PFSK-1 (cell line): ENCODE data around the gene XXYLT1.

Experiments used
- FOXP2 ChIP-seq: optimal IDR thresholded peaks from 2 replicates; pipeline ENCODE3; 2011; ENCODE audit warnings: borderline replicate concordance, control low read depth, inconsistent platforms; ENCODE audit not compliant: insufficient read depth; ENCODE audit errors: extremely low read length, extremely low read depth
- POLR2AphosphoS5 ChIP-seq: IDR thresholded peaks from 2 replicates; pipeline ENCODE4 v1.6.1; 2012; ENCODE audit warnings: low read depth, mild to moderate bottlenecking, control low read depth, low read length, moderate library complexity
- SIN3A ChIP-seq: IDR thresholded peaks from 2 replicates; pipeline ENCODE4 v1.6.1; 2012; ENCODE audit warnings: mild to moderate bottlenecking, low read length, moderate library complexity, borderline replicate concordance; ENCODE audit not compliant: insufficient read depth
- TAF1 ChIP-seq: IDR thresholded peaks from 2 replicates; pipeline ENCODE4 v1.6.1; 2012; ENCODE audit warnings: low read length, control low read depth, borderline replicate concordance; ENCODE audit not compliant: insufficient read depth
- TF ChIP-seq, protein P1 (sequence below), 2 experiments: IDR thresholded peaks; 2 replicates each; pipeline versions ENCODE4 v1.6.1 to v1.8.0; 2011 to 2012; ENCODE audit warnings: low read depth in 2 of 2, low read length in 2 of 2, control low read depth in 1 of 2, inconsistent platforms in 1 of 2, mild to moderate bottlenecking in 1 of 2, moderate library complexity in 1 of 2; ENCODE audit not compliant: insufficient read depth in 1 of 2

Gene XXYLT1

DNA sequence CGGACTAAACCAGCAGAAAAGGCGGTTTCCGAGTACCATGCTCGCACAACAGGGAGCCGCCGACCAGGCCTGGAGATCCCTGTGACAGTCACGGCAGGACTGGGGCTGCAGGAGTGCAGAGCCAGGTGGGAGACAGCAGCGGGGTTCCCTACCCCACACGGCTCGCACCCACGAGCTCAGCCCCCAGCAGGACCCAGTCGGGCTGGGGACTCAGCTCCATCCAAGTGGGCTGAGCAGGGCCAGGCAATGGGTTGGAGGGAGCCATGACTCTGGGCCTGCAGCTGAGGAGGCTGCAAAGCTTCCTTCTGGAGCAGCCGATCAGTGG lies 15.8 kb downstream of the XXYLT1 start:
- TF ChIP-seq, protein P1, sequence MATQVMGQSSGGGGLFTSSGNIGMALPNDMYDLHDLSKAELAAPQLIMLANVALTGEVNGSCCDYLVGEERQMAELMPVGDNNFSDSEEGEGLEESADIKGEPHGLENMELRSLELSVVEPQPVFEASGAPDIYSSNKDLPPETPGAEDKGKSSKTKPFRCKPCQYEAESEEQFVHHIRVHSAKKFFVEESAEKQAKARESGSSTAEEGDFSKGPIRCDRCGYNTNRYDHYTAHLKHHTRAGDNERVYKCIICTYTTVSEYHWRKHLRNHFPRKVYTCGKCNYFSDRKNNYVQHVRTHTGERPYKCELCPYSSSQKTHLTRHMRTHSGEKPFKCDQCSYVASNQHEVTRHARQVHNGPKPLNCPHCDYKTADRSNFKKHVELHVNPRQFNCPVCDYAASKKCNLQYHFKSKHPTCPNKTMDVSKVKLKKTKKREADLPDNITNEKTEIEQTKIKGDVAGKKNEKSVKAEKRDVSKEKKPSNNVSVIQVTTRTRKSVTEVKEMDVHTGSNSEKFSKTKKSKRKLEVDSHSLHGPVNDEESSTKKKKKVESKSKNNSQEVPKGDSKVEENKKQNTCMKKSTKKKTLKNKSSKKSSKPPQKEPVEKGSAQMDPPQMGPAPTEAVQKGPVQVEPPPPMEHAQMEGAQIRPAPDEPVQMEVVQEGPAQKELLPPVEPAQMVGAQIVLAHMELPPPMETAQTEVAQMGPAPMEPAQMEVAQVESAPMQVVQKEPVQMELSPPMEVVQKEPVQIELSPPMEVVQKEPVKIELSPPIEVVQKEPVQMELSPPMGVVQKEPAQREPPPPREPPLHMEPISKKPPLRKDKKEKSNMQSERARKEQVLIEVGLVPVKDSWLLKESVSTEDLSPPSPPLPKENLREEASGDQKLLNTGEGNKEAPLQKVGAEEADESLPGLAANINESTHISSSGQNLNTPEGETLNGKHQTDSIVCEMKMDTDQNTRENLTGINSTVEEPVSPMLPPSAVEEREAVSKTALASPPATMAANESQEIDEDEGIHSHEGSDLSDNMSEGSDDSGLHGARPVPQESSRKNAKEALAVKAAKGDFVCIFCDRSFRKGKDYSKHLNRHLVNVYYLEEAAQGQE (IDR thresholded peaks at IDR 0.05; ENCODE audit: insufficient read depth in 1 of 2, low read depth in 2 of 2, low read length in 2 of 2) = no peak
- TF ChIP-seq TAF1 = no peak
- no peak for TF ChIP-seq SIN3A
- no peak for TF ChIP-seq POLR2AphosphoS5
- no peak for TF ChIP-seq FOXP2

DNA sequence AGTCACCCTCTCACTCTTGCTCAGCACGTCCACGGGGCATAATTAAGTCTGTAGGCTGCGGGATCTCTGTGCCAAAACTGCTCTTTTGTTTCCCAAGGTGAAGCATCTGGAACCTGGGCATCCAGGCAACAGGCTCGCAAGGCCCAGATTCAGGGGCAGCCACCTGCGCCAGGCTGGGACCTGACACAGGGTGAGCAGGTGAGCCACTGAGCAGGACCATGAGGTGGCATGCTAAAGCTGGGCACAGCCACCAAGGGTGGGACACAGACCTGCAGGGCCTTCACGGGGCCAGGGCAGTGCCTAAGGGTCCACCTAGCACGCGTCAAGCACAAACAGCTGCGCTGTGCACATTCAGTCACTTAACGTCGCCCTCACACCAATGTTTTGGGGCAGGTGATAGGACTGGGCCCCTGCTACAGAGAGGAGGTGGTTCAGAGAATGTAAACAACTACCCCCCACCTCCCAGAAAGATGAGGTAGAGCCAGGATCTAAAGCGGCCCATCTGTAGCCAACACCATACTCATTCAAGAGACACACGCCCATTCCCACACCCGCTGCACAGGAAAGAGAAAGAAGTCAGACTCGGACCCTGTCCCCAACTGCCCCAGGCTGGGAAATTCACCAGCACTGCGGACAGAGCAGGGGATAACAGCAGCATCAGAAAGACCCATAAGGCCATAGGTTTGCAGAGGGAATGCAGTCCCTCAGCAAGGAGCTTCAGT lies 16.3 kb downstream of the XXYLT1 start:
- TF ChIP-seq SIN3A = no peak
- no peak for TF ChIP-seq FOXP2

DNA sequence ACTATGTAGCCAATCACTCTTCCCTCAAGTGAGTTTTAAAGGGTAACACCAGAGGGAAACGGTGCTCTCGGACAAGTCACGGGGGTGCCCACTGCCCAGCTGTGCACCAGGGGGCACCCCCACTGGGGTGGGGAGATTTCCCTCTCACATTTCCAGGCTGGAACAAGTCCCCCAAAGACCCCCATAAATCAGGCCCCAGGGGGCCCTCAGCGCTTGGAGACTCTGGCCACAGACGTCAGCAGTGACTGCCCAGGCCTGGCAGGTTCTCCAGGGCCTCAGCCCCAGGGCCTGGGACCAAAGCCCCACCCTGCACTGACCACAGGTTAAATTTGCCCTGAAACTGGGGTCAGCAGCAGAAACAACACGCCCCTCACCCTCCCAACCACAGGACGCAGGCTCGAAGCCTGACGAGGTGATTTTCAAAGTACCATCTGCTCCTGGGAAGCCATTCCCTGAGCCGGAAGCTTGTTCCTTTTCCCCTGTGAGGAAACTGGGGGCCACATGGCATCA lies 17.0 kb downstream of the XXYLT1 start:
- TF ChIP-seq SIN3A (no peak), FOXP2 (no peak)

DNA sequence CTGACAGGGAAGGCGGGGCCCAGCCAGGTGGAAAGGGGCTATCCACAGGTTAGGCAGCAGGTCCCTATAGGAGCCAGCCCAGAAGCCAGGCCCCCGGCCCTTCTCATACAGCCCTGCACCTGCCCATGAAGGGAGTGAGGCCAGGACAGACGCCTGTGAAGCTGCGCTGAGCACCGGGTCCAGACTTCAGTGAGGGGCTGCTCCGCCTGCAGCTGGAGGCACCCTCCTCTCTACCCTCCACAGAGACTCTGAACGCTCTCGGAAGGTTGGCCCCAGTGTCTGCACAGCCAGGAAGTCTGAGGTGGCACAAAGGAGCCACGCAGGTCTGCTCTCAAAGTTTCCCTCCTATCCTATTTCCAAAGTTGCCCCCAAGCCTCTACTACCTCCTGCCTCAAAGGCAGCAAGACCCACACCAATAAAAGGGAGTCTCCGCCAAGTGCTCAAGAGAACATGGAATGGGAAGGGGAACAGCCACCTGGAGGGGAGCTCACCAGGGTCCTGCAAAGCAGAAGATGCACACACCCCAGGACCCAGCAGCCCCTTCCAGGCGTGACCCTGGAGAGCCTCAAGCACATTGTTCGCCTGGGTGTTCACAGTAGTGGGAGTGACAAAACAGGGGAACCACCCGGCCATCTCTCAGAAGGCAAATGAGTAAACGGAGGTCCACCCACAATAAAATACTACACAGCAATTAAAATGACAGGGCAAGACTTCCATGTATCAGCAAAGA lies 19.5 kb downstream of the XXYLT1 start:
- TF ChIP-seq, protein P1 (IDR thresholded peaks at IDR 0.05; ENCODE audit: insufficient read depth in 1 of 2, low read depth in 2 of 2, low read length in 2 of 2) = no peak
- no peak for TF ChIP-seq TAF1
- no peak for TF ChIP-seq FOXP2
- no peak for TF ChIP-seq SIN3A
- TF ChIP-seq POLR2AphosphoS5 = no peak

DNA sequence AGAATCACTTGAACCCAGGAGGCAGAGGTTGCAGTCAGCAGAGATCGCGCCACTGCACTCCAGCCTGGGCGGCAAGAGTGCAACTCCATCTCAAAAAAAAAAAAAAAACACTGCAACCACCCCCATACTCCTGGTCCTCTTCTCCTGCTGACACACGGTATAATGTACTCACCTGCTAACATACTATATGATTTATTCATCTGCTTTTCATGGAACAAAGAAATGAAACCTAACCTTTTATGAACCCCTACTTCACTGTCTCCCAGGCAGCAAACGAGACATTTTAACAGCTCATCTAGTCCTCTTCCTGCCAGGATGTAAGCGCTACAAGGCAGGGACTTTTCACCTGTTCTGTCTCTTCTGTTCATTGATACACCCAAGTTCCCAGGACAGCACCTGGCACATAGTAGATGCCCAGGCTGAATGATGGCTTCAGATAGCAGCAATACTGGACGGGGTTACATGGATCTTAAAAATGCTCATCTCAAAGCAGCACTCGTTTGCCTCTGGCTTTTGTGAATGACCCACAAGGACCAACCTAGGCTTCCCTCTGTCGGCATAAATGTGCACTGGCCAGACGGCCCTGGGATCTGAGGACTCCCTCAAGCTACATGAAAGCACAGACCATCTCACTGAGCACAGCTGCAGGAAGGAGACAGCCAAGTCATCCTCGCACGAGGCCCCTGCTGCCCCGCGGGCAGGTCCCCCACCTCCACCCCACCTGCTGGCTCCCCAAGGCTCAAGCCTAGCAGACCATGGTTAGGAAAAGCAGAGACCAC lies 20.3 kb downstream of the XXYLT1 start:
- TF ChIP-seq FOXP2 = no peak
- no peak for TF ChIP-seq TAF1
- TF ChIP-seq POLR2AphosphoS5 = no peak
- TF ChIP-seq SIN3A = no peak
- TF ChIP-seq, protein P1 (IDR thresholded peaks at IDR 0.05; ENCODE audit: insufficient read depth in 1 of 2, low read depth in 2 of 2, low read length in 2 of 2) = no peak

DNA sequence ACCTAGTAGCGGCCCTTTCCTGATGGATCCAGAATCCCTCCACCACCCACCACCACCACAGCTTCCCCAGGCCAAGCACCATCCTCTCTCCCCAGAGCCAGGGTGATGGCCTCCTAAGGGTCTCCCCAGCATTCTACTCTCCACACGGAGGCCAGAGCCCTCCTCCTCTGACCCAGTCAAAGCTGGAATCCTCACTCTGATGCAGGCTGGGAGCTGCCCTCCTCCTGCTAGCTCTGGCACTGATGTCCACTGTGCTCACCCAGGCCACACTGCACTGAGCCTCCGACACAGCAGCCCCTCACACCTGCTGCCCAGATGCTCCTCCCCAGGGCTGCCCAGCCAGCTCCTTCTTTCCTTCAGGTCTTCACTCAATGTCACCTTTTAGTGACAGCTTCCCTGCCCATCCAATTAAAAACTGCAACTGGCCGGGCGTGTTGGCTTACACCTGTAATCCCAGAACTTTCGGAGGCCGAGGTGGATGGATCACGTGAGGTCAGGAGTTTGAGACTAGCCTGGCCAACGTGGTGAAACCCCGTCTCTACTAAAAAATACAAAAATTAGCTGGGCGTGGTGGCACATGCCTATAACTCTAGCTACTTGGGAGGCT lies 21.0 kb downstream of the XXYLT1 start:
- TF ChIP-seq, protein P1 (IDR thresholded peaks at IDR 0.05; ENCODE audit: insufficient read depth in 1 of 2, low read depth in 2 of 2, low read length in 2 of 2) = no peak
- TF ChIP-seq TAF1 (no peak), SIN3A (no peak), POLR2AphosphoS5 (no peak), FOXP2 (no peak)
